Stimulated activated CD4-positive, alpha-beta T cell treated with anti-CD3 and anti-CD28 coated beads, Interleukin-4, amount 100 ng/mL, for 48 hours (primary cell): ENCODE results near the gene SIGMAR1.

Experiments
- DNase-seq, 2 donors: peaks; one replicate each; pipeline ENCODE4 v3.0.0-alpha.2; 2020; ENCODE audit warnings: low read depth in 2 of 2

The SIGMAR1 gene

DNA sequence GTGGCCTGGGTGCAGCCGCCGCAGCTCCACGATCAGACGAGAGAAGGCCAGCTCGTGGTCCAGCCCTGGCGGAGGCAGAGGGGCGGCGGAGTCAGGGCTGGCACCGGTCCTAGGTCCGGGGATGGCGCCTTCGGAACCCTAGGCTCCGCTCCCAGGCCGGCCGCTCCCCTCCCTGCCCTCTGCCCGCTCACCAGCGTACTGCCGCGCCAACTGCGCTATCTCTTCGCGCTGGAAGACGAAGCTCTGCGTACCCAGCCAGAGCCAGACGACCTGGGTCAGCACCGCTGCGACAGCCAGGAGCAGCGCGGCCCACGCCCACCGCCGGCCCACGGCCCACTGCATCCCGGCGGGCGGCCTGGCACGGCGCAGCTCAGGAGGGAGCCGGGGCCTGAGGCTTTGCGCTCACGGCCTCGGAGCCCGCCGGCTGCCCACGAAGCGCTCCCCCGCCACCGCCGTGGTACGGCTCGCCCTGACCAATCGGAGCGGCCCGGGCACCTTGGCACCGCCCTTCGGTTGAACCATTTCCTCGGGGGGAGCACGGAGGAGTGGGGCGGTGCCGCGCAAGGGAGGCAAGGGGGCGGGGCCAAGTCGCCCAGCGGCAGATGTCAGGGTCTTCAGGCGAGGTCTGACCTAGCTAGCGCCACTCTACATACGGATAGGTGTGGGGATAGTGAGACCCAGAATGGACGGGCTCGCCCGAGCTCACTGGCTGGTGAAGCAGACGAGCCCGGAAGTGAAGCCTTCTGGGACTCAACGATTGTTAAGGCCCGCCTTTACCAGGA is at the start of gene SIGMAR1:
Gene SIGMAR1 (minus strand): TSS at position 432 of the 782 bp plus-strand sequence. CDS start 90 bp downstream, at position 342.
- peak; percentile 90 to 91 for DNase-seq

- no peak for DNase-seq
Measured at GRCh38 chr9:34686732-34687131, 49.1 kb upstream of the SIGMAR1 start.

- DNase-seq = no peak
Measured at GRCh38 chr9:34686231-34686630, 48.6 kb upstream of the SIGMAR1 start.

GRCh38 chr9:34685591-34685990 is 48.0 kb upstream of the SIGMAR1 start:
- no peak for DNase-seq

DNA sequence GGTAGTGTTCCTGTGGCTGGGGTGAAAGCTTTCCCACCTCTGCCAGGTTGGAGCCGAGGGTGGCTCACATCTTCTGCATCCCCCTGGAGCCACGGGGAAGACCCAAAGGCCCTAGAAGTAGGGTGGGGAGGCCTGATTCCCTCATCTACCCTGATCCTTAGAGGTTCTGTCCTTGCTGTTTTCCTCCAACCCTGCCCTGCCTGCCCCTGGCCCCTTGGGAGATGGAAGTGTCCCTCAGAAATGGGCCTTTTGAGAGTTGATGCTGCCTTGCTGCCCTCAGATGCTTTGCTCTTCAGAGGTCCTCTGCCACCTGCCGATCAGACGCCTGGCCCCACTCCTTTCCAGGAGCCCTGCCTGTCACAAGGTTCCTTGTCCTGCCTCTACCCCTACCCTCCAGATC is 47.2 kb upstream of the SIGMAR1 start:
- DNase-seq = no peak

GRCh38 chr9:34684145-34684544 is 46.6 kb upstream of the SIGMAR1 start:
- peak in 1 of 2 donors; percentile 27 for DNase-seq

GRCh38 chr9:34675869-34676268 is 38.3 kb upstream of the SIGMAR1 start:
- DNase-seq = no peak

DNA sequence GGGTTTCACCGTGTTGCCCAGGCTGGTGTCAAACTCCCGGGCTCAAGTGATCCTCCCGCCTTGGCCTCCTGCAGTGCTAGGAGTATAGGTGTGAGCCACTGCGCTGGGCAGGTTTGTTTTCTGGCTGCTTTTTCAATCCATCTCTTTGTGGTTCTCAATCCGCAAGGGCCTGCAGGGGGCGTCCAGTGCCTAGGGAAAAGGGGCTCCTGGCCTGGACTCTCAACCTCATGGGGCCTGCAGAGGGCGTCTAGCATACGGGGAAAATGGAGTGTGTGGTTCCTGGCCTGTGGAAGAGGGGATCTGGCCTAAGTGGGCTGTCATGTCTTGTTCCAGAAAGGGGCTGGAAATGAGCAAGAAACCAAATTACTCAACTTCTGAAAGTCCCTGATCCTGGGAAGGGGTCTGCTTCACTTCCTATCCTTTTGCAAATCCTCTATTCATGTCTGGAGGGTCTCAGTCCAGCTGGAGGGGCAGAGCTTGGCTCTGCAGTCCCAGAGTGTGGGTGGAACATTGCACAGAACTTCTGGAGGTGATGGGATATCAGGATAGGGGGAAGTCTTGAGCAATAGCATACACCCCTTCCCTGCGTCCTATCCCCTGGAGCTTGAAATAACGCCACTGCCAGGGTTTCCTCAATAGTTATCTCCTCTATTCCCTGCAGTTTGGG is 37.6 kb upstream of the SIGMAR1 start:
- peak; percentile 47 to 55 for DNase-seq

GRCh38 chr9:34674440-34674839 is 36.9 kb upstream of the SIGMAR1 start:
- no peak for DNase-seq

DNA sequence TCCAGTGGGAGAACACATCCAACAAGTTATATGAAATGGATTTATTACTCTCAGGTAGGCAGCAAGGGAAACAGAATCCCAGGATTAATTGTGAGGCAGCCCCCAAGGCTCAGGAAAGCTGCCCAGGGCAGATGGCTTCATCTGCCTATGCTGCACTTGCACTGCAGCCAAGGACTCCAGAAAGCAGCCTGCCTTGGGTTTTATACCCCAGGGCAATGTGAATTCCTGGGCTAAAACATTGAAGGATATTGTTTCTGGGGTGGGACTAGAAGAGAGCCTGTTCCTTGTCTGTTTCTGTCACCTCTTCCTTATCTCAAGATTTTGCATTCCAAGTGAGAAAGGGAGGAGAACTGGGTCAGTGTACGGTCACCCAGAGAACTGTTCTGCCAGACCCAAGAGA is 33.7 kb upstream of the SIGMAR1 start:
- DNase-seq = no peak

DNA sequence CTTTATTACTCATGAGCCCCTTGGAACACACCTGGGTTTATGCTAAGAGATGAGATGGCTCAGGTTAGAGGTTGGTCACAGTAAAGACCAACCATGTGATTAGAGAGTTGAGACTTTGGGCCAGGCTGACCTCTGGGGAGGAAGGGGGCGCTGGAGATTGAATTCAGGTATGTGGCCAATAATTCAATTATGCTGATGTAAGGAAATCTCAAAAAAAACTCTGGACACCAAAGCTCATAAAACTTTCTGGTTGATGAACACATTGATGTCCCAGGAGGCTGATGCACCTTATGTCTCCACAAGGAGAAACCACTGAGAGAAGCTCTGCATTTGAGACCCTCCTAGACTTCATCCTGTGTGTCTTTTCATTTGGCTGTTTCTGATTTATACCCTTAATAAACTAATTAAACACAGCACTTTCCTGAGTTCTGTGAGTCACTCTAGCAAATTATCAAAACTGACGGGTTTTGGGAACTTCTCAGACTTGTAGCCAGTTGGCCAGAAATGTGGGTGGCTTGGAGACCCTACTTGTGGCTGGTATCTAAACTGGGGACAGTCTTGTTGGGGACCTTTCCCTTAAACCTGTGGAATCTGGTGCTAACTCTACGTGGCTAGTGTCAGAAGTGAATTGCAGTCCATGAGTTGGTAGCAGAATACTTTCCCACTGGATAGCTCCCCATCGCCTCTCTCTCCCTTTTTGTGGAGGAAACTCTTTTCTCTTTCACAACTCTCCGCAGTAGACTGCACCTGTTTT is 32.4 kb upstream of the SIGMAR1 start:
- DNase-seq = no peak

- DNase-seq = peak; percentile 75 to 80
Measured at GRCh38 chr9:34665381-34666250, 28.0 kb upstream of the SIGMAR1 start.

GRCh38 chr9:34665067-34665380 is 27.4 kb upstream of the SIGMAR1 start:
- no peak for DNase-seq

- peak; percentile 52 to 77 for DNase-seq
Measured at GRCh38 chr9:34664281-34665066, 26.9 kb upstream of the SIGMAR1 start.

- no peak for DNase-seq
Measured at GRCh38 chr9:34663303-34663605, 25.7 kb upstream of the SIGMAR1 start.

DNA sequence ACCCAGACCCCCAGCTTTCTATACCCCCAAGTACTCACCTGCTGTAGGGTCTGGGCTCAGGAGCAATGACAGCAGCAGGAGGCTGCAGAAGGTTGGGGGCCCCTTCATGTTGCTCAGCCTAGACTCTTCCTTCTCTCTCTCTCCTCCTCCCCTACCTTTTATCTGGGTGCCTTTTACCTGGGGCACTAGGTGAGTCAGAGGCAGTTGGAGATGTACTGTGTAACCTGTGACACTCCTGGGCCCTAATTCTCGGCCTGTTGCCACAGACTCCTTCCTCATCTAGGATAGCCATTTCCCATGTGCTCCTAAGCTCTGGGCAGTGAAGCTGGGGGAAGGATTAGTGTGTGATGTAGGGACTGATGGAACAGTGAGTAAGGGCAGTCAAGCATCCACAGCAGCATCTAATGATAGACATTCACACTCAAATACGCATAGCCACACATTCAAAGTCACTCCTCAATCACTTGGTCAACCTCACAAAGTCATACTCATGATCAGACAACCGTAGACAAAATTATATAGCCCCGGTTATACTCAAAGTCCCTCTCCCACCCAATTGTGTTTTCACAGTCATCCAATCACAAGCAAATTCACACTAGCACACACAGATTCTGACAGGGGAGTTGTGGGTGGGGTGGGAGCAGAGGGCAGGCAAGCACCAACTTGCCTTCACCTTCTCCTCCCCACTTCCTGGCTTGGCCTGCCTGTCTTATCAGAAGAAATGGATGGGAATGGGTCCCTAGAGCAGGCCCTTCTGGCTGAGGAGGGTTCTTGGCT is 25.1 kb upstream of the SIGMAR1 start, which contains the start of gene CCL27:
Gene CCL27 (minus strand): TSS at position 132 of the 777 bp plus-strand sequence. CDS start 24 bp downstream, at position 108.
- DNase-seq = no peak

DNA sequence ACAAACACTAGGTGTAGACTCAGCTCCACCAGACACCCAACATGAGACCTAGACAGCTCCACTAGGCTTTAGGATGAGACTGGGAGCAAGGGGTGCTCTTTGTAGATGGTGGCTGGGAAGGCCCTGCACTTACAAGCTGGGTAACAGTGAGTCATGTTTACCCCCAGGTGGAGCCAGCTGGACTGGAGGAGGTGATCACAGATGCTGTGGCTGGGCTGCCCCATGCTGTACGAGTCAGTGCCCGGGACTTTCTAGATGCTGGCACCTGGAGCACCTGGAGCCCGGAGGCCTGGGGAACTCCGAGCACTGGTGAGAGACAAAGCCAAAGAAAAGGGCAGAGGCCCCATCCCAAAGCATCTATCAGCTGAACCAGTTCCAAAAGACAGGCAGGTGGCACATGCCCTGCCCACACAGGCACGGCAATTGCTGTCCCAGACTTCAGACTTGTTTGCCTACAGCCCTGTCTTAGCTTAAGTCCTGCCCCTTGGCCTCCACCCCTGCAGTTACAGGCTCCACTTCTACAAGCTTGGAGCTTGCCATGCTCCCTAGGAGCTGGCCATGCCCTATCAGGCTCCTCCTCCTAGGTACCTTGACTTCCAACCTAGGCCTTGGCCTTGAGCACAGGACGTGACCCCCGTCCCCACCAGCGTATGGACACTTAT is 22.1 kb upstream of the SIGMAR1 start:
- no peak for DNase-seq

DNA sequence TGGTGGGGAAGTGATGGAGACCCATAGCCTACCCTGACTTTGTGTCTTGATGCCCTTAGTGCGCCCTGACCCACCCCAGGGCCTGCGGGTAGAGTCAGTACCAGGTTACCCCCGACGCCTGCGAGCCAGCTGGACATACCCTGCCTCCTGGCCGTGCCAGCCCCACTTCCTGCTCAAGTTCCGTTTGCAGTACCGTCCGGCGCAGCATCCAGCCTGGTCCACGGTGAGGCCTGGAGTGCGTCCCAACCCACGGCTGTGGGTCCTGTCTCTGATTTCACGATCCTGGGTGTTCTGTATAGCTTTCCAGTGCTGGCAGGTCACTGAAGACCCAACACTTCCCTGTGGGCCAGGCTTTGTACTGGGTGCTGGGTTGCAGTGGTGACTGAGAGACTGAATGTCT is 20.9 kb upstream of the SIGMAR1 start:
- no peak for DNase-seq

GRCh38 chr9:34656992-34657391 is 19.4 kb upstream of the SIGMAR1 start:
- no peak for DNase-seq

DNA sequence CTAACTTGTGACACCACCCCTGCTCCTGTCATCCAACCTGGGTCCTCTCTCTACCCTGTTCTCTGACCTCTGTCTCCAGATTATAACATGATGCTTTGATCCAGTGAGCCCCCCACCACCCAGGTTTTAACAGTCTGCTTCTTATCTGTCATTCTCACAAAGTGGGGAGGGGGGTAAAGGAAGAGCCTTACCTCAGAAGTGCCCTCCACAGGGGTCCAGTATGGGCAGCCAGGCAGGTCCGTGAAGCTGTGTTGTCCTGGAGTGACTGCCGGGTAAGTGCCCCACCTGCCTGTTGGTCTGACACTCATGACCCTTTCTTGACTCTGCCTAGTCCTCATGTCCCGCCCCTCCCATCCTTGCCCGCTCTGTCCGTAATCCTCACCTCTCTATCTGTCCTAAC is 17.8 kb upstream of the SIGMAR1 start:
- no peak for DNase-seq
